Measurements from ENCODE around the gene SLC12A8.

GRCh38 chr3:125191256-125191655 is 21.3 kb downstream of the SLC12A8 start:
- no peak for TF ChIP-seq RFX5 (IDR thresholded peaks at IDR 0.05; ENCODE audit: low read depth, low read length)
- no peak for TF ChIP-seq ZNF207 (IDR thresholded peaks at IDR 0.05; ENCODE audit: borderline replicate concordance)
- TF ChIP-seq, protein P1, sequence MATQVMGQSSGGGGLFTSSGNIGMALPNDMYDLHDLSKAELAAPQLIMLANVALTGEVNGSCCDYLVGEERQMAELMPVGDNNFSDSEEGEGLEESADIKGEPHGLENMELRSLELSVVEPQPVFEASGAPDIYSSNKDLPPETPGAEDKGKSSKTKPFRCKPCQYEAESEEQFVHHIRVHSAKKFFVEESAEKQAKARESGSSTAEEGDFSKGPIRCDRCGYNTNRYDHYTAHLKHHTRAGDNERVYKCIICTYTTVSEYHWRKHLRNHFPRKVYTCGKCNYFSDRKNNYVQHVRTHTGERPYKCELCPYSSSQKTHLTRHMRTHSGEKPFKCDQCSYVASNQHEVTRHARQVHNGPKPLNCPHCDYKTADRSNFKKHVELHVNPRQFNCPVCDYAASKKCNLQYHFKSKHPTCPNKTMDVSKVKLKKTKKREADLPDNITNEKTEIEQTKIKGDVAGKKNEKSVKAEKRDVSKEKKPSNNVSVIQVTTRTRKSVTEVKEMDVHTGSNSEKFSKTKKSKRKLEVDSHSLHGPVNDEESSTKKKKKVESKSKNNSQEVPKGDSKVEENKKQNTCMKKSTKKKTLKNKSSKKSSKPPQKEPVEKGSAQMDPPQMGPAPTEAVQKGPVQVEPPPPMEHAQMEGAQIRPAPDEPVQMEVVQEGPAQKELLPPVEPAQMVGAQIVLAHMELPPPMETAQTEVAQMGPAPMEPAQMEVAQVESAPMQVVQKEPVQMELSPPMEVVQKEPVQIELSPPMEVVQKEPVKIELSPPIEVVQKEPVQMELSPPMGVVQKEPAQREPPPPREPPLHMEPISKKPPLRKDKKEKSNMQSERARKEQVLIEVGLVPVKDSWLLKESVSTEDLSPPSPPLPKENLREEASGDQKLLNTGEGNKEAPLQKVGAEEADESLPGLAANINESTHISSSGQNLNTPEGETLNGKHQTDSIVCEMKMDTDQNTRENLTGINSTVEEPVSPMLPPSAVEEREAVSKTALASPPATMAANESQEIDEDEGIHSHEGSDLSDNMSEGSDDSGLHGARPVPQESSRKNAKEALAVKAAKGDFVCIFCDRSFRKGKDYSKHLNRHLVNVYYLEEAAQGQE (IDR thresholded peaks at IDR 0.05; ENCODE audit: borderline replicate concordance in 1 of 2, low read depth in 1 of 2, low read length in 2 of 2), result no peak
- TF ChIP-seq, protein P2, sequence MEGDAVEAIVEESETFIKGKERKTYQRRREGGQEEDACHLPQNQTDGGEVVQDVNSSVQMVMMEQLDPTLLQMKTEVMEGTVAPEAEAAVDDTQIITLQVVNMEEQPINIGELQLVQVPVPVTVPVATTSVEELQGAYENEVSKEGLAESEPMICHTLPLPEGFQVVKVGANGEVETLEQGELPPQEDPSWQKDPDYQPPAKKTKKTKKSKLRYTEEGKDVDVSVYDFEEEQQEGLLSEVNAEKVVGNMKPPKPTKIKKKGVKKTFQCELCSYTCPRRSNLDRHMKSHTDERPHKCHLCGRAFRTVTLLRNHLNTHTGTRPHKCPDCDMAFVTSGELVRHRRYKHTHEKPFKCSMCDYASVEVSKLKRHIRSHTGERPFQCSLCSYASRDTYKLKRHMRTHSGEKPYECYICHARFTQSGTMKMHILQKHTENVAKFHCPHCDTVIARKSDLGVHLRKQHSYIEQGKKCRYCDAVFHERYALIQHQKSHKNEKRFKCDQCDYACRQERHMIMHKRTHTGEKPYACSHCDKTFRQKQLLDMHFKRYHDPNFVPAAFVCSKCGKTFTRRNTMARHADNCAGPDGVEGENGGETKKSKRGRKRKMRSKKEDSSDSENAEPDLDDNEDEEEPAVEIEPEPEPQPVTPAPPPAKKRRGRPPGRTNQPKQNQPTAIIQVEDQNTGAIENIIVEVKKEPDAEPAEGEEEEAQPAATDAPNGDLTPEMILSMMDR (CRISPR knock-in tag; IDR thresholded peaks at IDR 0.05), result no peak
- TF ChIP-seq SRSF9 (IDR thresholded peaks at IDR 0.05; ENCODE audit: borderline replicate concordance, insufficient read depth, low read depth, low read length, poor library complexity, severe bottlenecking), result no peak
- no peak for TF ChIP-seq FOXM1 (CRISPR knock-in tag; IDR thresholded peaks at IDR 0.05)
- TF ChIP-seq, protein P3, sequence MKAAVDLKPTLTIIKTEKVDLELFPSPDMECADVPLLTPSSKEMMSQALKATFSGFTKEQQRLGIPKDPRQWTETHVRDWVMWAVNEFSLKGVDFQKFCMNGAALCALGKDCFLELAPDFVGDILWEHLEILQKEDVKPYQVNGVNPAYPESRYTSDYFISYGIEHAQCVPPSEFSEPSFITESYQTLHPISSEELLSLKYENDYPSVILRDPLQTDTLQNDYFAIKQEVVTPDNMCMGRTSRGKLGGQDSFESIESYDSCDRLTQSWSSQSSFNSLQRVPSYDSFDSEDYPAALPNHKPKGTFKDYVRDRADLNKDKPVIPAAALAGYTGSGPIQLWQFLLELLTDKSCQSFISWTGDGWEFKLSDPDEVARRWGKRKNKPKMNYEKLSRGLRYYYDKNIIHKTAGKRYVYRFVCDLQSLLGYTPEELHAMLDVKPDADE (CRISPR knock-in tag; IDR thresholded peaks at IDR 0.05), result no peak
- TF ChIP-seq GFI1 (CRISPR knock-in tag; IDR thresholded peaks at IDR 0.05; ENCODE audit: borderline replicate concordance), result no peak
- no peak for TF ChIP-seq CEBPG (CRISPR knock-in tag; IDR thresholded peaks at IDR 0.05)
- no peak for TF ChIP-seq ARID5B (CRISPR knock-in tag; IDR thresholded peaks at IDR 0.05)
- TF ChIP-seq AKAP8 (CRISPR knock-in tag; IDR thresholded peaks at IDR 0.05), result no peak

All from HepG2 (cell line).